ENCODE measurements around the gene NOTCH1.

The NOTCH1 gene

GRCh38 chr9:136494012-136494411 is 51.8 kb downstream of the NOTCH1 start:
- Histone ChIP-seq H3K4me2 (ENCODE audit: low read length) (no peak overlapping the region), H3K27ac (ENCODE audit: low read length) (no peak overlapping the region), H3K27me3 (ENCODE audit: low read depth, low read length) (no peaks in the 10 kb centered on the region), H3K4me1 (ENCODE audit: low read length) (no peaks in the 10 kb centered on the region), H2AFZ (ENCODE audit: low read depth, low read length) (no peak overlapping the region), H3K9me3 (ENCODE audit: insufficient read depth, low read length) (no peaks in the 10 kb centered on the region), H3K79me2 (ENCODE audit: low read length) (no peaks in the 10 kb centered on the region), H3K4me3 (ENCODE audit: low read length) (no peak overlapping the region), H3K9ac (ENCODE audit: low read length) (no peak overlapping the region), H4K20me1 (ENCODE audit: insufficient read depth, low read length) (no peaks in the 10 kb centered on the region), H3K36me3 (replicated peaks; ENCODE audit: low read depth, low read length) (peaks cover 24% of the 10 kb centered on the region)
- no peak for TF ChIP-seq EZH2phosphoT487 (IDR thresholded peaks at IDR 0.05; ENCODE audit: low read depth)
- TF ChIP-seq, protein P1, sequence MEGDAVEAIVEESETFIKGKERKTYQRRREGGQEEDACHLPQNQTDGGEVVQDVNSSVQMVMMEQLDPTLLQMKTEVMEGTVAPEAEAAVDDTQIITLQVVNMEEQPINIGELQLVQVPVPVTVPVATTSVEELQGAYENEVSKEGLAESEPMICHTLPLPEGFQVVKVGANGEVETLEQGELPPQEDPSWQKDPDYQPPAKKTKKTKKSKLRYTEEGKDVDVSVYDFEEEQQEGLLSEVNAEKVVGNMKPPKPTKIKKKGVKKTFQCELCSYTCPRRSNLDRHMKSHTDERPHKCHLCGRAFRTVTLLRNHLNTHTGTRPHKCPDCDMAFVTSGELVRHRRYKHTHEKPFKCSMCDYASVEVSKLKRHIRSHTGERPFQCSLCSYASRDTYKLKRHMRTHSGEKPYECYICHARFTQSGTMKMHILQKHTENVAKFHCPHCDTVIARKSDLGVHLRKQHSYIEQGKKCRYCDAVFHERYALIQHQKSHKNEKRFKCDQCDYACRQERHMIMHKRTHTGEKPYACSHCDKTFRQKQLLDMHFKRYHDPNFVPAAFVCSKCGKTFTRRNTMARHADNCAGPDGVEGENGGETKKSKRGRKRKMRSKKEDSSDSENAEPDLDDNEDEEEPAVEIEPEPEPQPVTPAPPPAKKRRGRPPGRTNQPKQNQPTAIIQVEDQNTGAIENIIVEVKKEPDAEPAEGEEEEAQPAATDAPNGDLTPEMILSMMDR (IDR thresholded peaks at IDR 0.05; ENCODE audit: low read depth, low read length): no peak

GRCh38 chr9:136493567-136493971 is 52.3 kb downstream of the NOTCH1 start:
- no peaks in the 10 kb centered on the region for H3K27me3 ChIP-seq (ENCODE audit: low read depth, low read length)
- no peak overlapping the region for H3K9ac ChIP-seq (ENCODE audit: low read length)
- H3K27ac ChIP-seq (ENCODE audit: low read length): no peak overlapping the region
- TF ChIP-seq EZH2phosphoT487 (IDR thresholded peaks at IDR 0.05; ENCODE audit: low read depth): no peak
- TF ChIP-seq, protein P1 (IDR thresholded peaks at IDR 0.05; ENCODE audit: low read depth, low read length): no peak
- H2AFZ ChIP-seq (ENCODE audit: low read depth, low read length): no peak overlapping the region
- peaks cover 21% of the 10 kb centered on the region for H3K36me3 ChIP-seq (replicated peaks; ENCODE audit: low read depth, low read length)
- no peak overlapping the region for H3K4me2 ChIP-seq (ENCODE audit: low read length)
- H3K4me1 ChIP-seq (ENCODE audit: low read length): no peaks in the 10 kb centered on the region
- H3K9me3 ChIP-seq (ENCODE audit: insufficient read depth, low read length): no peaks in the 10 kb centered on the region
- no peaks in the 10 kb centered on the region for H3K79me2 ChIP-seq (ENCODE audit: low read length)
- H4K20me1 ChIP-seq (ENCODE audit: insufficient read depth, low read length): no peaks in the 10 kb centered on the region
- no peak overlapping the region for H3K4me3 ChIP-seq (ENCODE audit: low read length)

- Histone ChIP-seq H3K27ac (ENCODE audit: low read length) (no peak overlapping the region), H3K9me3 (ENCODE audit: insufficient read depth, low read length) (no peaks in the 10 kb centered on the region), H3K4me2 (ENCODE audit: low read length) (no peak overlapping the region), H3K79me2 (ENCODE audit: low read length) (no peaks in the 10 kb centered on the region), H4K20me1 (ENCODE audit: insufficient read depth, low read length) (no peaks in the 10 kb centered on the region), H3K27me3 (ENCODE audit: low read depth, low read length) (0 out of 2 replicates have a peak, but pooled peaks cover 3% of the 10 kb centered on the region), H3K36me3 (replicated peaks; ENCODE audit: low read depth, low read length) (peaks cover 21% of the 10 kb centered on the region), H2AFZ (ENCODE audit: low read depth, low read length) (no peak overlapping the region), H3K4me3 (ENCODE audit: low read length) (no peak overlapping the region), H3K4me1 (ENCODE audit: low read length) (no peaks in the 10 kb centered on the region), H3K9ac (ENCODE audit: low read length) (no peak overlapping the region)
- no peak for TF ChIP-seq EZH2phosphoT487 (IDR thresholded peaks at IDR 0.05; ENCODE audit: low read depth)
- TF ChIP-seq, protein P1 (IDR thresholded peaks at IDR 0.05; ENCODE audit: low read depth, low read length): no peak
Measured at GRCh38 chr9:136492978-136493522, 52.8 kb downstream of the NOTCH1 start.

DNA sequence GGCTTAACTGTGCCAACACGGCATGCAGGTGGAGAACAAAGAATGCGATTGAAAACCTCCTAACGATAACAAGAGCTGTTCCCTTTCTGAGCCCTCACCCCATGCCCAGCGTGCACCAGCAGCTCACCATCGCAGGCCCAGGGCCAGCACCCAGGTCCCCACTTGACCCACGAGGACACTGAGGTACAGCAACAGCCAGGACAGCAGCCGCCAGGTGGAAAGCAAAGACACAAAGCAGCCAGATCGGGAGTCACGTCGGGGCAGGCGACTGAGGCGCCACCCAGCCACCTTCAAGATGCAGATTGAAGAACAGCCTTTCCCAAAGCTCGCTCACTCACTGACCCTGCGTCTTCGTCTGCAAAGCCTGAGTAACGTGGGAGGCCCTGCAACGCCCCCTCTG is 56.1 kb downstream of the NOTCH1 start:
- H3K27me3 ChIP-seq (ENCODE audit: low read depth, low read length): peaks cover 15% of the 10 kb centered on the region
- H3K4me2 ChIP-seq (ENCODE audit: low read length): no peak overlapping the region
- H3K9ac ChIP-seq (ENCODE audit: low read length): no peak overlapping the region
- no peaks in the 10 kb centered on the region for H3K79me2 ChIP-seq (ENCODE audit: low read length)
- H3K4me1 ChIP-seq (ENCODE audit: low read length): peaks cover under 1% of the 10 kb centered on the region; the same call in 1 of the 2 replicates
- no peak for TF ChIP-seq EZH2phosphoT487 (IDR thresholded peaks at IDR 0.05; ENCODE audit: low read depth)
- no peak overlapping the region for H2AFZ ChIP-seq (ENCODE audit: low read depth, low read length)
- no peaks in the 10 kb centered on the region for H3K36me3 ChIP-seq (replicated peaks; ENCODE audit: low read depth, low read length)
- no peaks in the 10 kb centered on the region for H3K9me3 ChIP-seq (ENCODE audit: insufficient read depth, low read length)
- H3K27ac ChIP-seq (ENCODE audit: low read length): no peak overlapping the region
- H4K20me1 ChIP-seq (ENCODE audit: insufficient read depth, low read length): no peaks in the 10 kb centered on the region
- H3K4me3 ChIP-seq (ENCODE audit: low read length): no peak overlapping the region
